ENCODE measurements around the gene CLASP1.

DNA sequence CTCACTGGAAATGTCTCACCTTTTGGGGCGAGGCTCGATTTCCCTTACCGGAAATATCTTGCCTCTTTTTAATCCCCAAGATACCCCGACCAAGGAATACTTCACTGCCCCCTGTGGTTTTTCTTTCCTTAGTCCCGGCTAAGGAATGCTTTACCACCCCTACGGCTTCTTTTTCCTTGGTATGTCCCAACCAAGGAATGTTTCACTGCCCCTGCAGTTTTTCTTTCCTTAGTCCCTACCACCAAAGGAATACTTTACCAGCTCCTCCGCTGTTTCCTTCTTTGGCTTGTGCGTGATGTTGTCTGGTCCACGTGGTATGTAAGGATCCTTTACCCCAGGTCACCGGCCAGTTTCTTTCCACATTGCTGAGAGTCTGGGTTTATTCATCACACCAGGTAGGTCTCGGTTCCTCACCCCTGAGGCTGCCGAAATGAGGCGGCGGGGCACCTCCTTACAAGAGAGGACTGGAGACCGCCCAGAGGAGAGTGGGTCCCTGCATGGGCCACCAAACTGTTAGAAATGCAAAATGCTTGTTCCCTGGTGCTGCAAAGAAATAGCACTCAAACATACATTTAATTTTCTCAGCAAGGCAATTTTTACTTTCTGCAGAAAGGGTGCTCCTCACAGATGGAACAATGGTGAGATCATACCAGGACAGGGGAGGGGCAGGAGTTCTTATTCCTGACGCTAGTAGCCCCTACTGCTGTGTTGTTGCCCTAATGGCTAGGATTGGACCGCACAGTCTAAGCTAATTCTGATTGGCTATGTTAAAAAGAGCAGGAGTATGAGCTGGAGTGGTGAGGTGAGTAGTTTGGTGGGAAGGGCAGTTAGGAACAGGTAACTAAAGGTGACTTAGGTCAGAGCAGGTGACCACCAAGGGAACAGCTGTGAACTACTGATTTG, 33.4 kb upstream of the CLASP1 start:
- TF ChIP-seq POLR2AphosphoS5 (IDR thresholded peaks at IDR 0.05; ENCODE audit: low read depth, low read length) (no peak), POLR2A (IDR thresholded peaks at IDR 0.05; ENCODE audit: low read depth, low read length) (no peak), POU2F2 (IDR thresholded peaks at IDR 0.05; ENCODE audit: low read depth, low read length) (no peak), PAX5 (IDR thresholded peaks at IDR 0.05; ENCODE audit: insufficient read depth, low read length, severe bottlenecking) (no peak)

All from GM12891 (cell line).